Measurements from ENCODE around the gene SIRT5. TPM values are rescaled to one million over a fixed set of nuclear protein-coding genes. Genes with fewer than 3 reads are reported as not detected.

Gene SIRT5
- total RNA-seq, 1 donor from 2014 or later: 9.1 TPM

DNA sequence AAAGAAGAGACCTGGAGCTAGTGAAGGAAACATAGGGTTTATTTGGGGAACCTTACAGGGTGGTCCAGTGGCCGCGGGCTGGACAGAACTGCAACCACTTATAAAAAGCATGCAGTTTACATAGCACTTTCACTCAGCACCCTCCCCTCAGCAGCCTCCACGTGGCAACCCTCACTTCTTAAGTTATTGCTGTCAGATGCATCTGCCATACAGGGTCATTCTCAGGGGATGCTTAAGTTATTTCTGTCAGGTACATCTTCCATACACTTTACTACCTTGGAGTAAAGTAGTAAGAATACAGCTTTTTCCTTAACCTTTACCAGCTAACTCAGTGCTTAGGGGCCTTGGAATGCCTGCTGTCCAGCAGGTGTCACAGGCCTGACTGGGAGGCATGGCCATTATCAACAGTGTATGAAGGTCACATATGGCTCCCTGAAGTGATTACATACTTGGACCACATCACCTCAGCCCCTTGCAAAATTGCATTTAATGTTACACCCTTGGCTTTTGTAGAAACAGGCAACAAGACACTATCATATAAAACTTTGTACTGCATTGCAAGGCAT, 38.7 kb downstream of the SIRT5 start:
- TF ChIP-seq, protein P1, sequence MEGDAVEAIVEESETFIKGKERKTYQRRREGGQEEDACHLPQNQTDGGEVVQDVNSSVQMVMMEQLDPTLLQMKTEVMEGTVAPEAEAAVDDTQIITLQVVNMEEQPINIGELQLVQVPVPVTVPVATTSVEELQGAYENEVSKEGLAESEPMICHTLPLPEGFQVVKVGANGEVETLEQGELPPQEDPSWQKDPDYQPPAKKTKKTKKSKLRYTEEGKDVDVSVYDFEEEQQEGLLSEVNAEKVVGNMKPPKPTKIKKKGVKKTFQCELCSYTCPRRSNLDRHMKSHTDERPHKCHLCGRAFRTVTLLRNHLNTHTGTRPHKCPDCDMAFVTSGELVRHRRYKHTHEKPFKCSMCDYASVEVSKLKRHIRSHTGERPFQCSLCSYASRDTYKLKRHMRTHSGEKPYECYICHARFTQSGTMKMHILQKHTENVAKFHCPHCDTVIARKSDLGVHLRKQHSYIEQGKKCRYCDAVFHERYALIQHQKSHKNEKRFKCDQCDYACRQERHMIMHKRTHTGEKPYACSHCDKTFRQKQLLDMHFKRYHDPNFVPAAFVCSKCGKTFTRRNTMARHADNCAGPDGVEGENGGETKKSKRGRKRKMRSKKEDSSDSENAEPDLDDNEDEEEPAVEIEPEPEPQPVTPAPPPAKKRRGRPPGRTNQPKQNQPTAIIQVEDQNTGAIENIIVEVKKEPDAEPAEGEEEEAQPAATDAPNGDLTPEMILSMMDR (IDR thresholded peaks at IDR 0.05): no peak
- no peak overlapping the region for H3K4me3 Mint-ChIP-seq (ENCODE audit: unreplicated experiment)
- H3K36me3 Mint-ChIP-seq (ENCODE audit: unreplicated experiment): peaks cover 12% of the 10 kb centered on the region
- H3K4me1 Mint-ChIP-seq (ENCODE audit: unreplicated experiment): peaks cover 31% of the 10 kb centered on the region
- no peak for DNase-seq (ENCODE audit: extremely low spot score, unreplicated experiment)
- no peaks in the 10 kb centered on the region for H3K9me3 Mint-ChIP-seq (ENCODE audit: unreplicated experiment)
- H3K27me3 Mint-ChIP-seq (ENCODE audit: unreplicated experiment): no peaks in the 10 kb centered on the region
- H3K27ac Mint-ChIP-seq (ENCODE audit: unreplicated experiment): no peak overlapping the region

DNA sequence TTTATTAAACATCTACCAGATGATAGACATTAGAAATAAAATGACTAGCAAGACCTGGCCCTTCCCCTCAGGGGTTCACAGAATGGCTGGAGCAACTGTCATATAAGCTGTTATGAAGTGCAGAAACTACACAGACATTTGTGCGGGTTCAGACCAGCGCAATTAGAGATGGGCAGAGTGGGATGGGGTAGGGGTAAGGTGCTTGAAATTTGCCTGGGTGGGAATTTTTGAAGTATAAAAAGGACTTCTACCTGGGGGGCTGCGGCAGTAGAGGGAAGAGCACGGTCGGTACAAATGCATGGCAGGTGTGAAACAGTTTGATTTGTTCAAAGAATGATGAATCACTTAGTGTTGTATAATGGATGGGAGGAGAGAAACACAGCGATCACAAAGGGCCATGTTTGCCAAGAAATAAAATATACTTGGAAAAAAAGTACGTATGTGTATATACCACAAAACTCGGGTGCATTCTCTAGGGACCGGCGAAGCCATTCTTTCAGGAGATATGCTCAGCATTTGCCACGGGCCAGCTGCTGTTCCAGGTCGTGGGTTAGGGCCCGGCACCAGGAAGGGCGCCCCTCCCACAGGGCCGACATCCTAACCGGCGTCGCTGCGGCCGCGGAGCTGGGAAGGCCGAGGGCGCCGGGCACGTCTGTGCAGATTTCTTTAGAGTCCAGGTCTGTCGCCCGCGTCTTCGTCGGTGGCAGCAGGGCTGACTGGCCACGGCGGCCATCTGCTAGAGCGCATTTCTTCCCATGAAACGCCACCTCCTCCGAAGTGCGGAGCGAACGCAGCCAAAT, 39.9 kb downstream of the SIRT5 start:
- Mint-ChIP-seq H3K4me3 (ENCODE audit: unreplicated experiment) (peak overlapping the region; percentile 99), H3K27me3 (ENCODE audit: unreplicated experiment) (no peaks in the 10 kb centered on the region), H3K4me1 (ENCODE audit: unreplicated experiment) (peaks cover 31% of the 10 kb centered on the region), H3K27ac (ENCODE audit: unreplicated experiment) (peak overlapping the region; percentile 92), H3K9me3 (ENCODE audit: unreplicated experiment) (no peaks in the 10 kb centered on the region), H3K36me3 (ENCODE audit: unreplicated experiment) (peaks cover 18% of the 10 kb centered on the region)
- TF ChIP-seq, protein P1 (IDR thresholded peaks at IDR 0.05): no peak
- peak; percentile 88 for DNase-seq (ENCODE audit: extremely low spot score, unreplicated experiment)

DNA sequence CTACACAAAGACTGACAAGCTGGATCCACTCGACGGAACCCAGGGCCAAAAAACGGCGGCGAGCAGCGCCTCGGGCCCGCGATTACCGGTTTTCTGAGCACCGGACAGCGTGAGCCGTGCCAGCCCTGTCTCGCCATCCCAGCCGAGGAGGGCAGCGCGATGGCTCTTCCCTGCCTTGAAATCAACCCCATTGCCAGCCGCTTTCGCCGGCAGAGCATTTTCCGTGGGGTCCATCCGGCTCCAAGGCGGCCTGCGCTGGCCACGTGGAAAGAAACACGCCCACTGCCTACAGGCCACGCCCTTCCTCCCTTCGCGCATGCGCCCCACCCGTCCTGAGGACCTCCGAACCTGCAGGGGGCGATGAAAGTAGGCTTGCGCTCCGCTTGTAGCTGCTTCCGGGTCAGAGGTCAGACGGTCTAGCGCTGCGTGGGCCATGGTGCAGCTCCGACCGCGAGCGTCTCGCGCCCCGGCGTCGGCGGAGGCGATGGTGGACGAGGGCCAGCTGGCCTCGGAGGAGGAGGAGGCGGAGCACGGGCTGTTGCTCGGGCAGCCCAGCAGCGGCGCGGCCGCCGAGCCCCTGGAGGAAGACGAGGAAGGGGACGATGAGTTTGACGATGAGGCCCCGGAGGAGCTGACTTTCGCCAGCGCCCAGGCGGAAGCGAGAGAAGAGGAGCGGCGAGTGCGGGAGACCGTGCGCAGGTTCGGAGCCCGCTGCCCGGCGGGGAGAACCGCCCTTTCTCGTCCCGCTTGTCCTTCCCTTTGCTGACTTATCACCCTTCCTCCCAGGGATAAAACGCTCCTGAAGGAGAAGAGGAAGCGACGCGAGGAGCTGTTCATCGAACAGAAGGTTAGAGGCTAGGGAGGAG, 40.8 kb downstream of the SIRT5 start, which contains the start of gene NOL7:
Gene NOL7, plus strand, starts transcription at position 410 of the 866 bp plus-strand sequence. Its CDS starts 24 bp downstream, at position 434.
- Mint-ChIP-seq H3K4me3 (ENCODE audit: unreplicated experiment) (peak within 1 kb of the TSS; percentile 99), H3K27me3 (ENCODE audit: unreplicated experiment) (no peaks in the 10 kb centered on the region), H3K9me3 (ENCODE audit: unreplicated experiment) (no peaks in the 10 kb centered on the region), H3K36me3 (ENCODE audit: unreplicated experiment) (peaks cover 21% of the 10 kb centered on the region), H3K4me1 (ENCODE audit: unreplicated experiment) (peaks cover 31% of the 10 kb centered on the region), H3K27ac (ENCODE audit: unreplicated experiment) (peak within 1 kb of the TSS; percentile 92)
- peak; percentile 99 for DNase-seq (ENCODE audit: extremely low spot score, unreplicated experiment)
- TF ChIP-seq, protein P1 (IDR thresholded peaks at IDR 0.05): peak; percentile 90

DNA sequence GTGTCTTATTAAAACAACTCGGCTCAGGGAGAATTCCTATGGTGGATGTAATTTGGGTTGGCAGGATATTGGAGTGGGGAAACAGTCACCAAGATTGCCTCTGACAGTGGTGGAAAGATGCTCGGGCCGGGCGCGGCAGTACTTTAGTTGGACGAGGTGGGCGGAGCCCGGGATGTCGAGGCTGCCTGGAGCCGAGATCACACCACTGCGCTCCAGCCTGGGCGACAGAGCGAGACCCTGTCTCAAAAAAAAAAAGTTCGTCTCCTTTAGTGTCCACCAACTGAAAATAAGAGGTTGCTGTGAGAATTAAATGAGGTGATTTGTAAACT, 41.4 kb downstream of the SIRT5 start:
- peak; percentile 87 for DNase-seq (ENCODE audit: extremely low spot score, unreplicated experiment)
- Mint-ChIP-seq H3K27me3 (ENCODE audit: unreplicated experiment) (no peaks in the 10 kb centered on the region), H3K36me3 (ENCODE audit: unreplicated experiment) (peaks cover 25% of the 10 kb centered on the region), H3K27ac (ENCODE audit: unreplicated experiment) (peak overlapping the region; percentile 92), H3K4me1 (ENCODE audit: unreplicated experiment) (peaks cover 31% of the 10 kb centered on the region), H3K9me3 (ENCODE audit: unreplicated experiment) (no peaks in the 10 kb centered on the region), H3K4me3 (ENCODE audit: unreplicated experiment) (peak overlapping the region; percentile 99)
- TF ChIP-seq, protein P1 (IDR thresholded peaks at IDR 0.05): no peak
